IPS DF 4.7 (cell line): ENCODE measurements around the gene LRP11.
"Not testable (repeated sequence)": the region's sequence is repeated elsewhere in the genome, so short reads cannot be mapped to it uniquely, and the experiment has no call there.

Experiments used
- DNase-seq: peaks from one replicate; pipeline ENCODE4 v3.0.0-alpha.2; 2013; ENCODE audit warnings: low spot score; ENCODE audit errors: extremely low read depth

The LRP11 gene

GRCh38 chr6:149851461-149852110 lies 12.6 kb downstream of the LRP11 start:
- no peak for DNase-seq

- DNase-seq: not testable (repeated sequence)
Measured at GRCh38 chr6:149848343-149848742, 15.8 kb downstream of the LRP11 start.

GRCh38 chr6:149847939-149848267 lies 16.3 kb downstream of the LRP11 start:
- DNase-seq: no peak

GRCh38 chr6:149846321-149846720 lies 17.8 kb downstream of the LRP11 start:
- no peak for DNase-seq

- no peak for DNase-seq
Measured at GRCh38 chr6:149845549-149845948, 18.6 kb downstream of the LRP11 start.

- DNase-seq: no peak
Measured at GRCh38 chr6:149844480-149844879, 19.7 kb downstream of the LRP11 start.

GRCh38 chr6:149844036-149844435 lies 20.1 kb downstream of the LRP11 start:
- DNase-seq: not testable (repeated sequence)

GRCh38 chr6:149843051-149843633 lies 21.0 kb downstream of the LRP11 start:
- no peak for DNase-seq

- DNase-seq: no peak
Measured at GRCh38 chr6:149842331-149842730, 21.8 kb downstream of the LRP11 start.

GRCh38 chr6:149840345-149841075 lies 23.6 kb downstream of the LRP11 start:
- DNase-seq: no peak

GRCh38 chr6:149834513-149835481 lies 29.4 kb downstream of the LRP11 start:
- DNase-seq: peak; percentile 30

GRCh38 chr6:149833651-149834050 lies 30.5 kb downstream of the LRP11 start:
- DNase-seq: no peak

GRCh38 chr6:149831308-149831820 lies 32.8 kb downstream of the LRP11 start:
- DNase-seq: no peak

- no peak for DNase-seq
Measured at GRCh38 chr6:149830731-149831307, 33.3 kb downstream of the LRP11 start.

- DNase-seq: no peak
Measured at GRCh38 chr6:149825292-149825691, 38.9 kb downstream of the LRP11 start.

GRCh38 chr6:149823013-149823412 lies 41.1 kb downstream of the LRP11 start:
- no peak for DNase-seq

GRCh38 chr6:149821492-149821891 lies 42.7 kb downstream of the LRP11 start:
- no peak for DNase-seq

- no peak for DNase-seq
Measured at GRCh38 chr6:149820506-149820905, 43.7 kb downstream of the LRP11 start.

GRCh38 chr6:149815788-149816187 lies 48.4 kb downstream of the LRP11 start:
- DNase-seq: no peak

- DNase-seq: no peak
Measured at GRCh38 chr6:149813351-149813750, 50.8 kb downstream of the LRP11 start.

- no peak for DNase-seq
Measured at GRCh38 chr6:149809798-149810197, 54.4 kb downstream of the LRP11 start.
